MM.1S (cell line): ENCODE results near the gene GPRIN1.

Source experiments
- CTCF ChIP-seq: fragments of 300-600 bp; sonication (generic); IDR thresholded peaks from 2 replicates; pipeline ENCODE4 v1.5.1; 2016; ENCODE audit warnings: antibody characterized with exemption, low read length, mixed read lengths
- EZH2 ChIP-seq: fragments of 300-600 bp; sonication (generic); optimal IDR thresholded peaks from 2 replicates; pipeline ENCODE3; 2017; ENCODE audit warnings: low read depth, mild to moderate bottlenecking, antibody characterized with exemption, low read length, mixed read lengths
- EZH2phosphoT487 ChIP-seq: fragments of 300-600 bp; sonication (generic); IDR thresholded peaks from 2 replicates; pipeline ENCODE4 v1.6.1; 2018; ENCODE audit warnings: antibody characterized with exemption, low read length

DNA sequence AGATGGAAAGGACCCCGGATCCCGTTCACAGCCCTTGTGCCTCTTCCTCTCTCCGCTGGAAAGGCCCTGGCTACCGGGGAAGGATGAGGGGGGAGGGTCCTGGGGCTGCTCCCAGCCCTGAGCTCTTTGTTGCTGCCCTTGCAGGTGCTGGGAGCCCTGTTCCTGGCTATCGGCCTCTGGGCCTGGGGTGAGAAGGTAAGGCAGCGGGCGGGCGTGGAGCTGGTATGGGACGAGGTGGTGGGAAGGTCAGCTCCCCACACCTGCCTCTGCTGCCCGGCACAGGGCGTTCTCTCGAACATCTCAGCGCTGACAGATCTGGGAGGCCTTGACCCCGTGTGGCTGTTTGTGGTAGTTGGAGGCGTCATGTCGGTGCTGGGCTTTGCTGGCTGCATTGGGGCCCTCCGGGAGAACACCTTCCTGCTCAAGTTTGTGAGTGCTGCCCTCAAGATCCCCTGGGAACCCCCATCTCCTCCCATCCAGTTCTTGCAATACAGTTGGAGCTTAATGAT, 41.6 kb upstream of the GPRIN1 start:
- TF ChIP-seq CTCF: no peak
- no peak for TF ChIP-seq EZH2phosphoT487
- TF ChIP-seq EZH2: no peak
